Cardiac fibroblast (primary cell): ENCODE results near the gene CCDC192.

Source experiments
- DNase-seq, 2 donors: peaks; one replicate each; pipeline versions ENCODE4 v3.0.0 to v3.0.0-alpha.2; 2010; ENCODE audit warnings: low read depth in 2 of 2
- H3K4me3 ChIP-seq, 2 donors: replicated peaks in 1 of 2; 1 replicate in 1 of 2; 2 replicates in 1 of 2; pipeline ENCODE4 v1.5.1; 2011; ENCODE audit warnings: low read depth in 2 of 2, low read length in 2 of 2, mild to moderate bottlenecking in 2 of 2, moderate library complexity in 1 of 2
- CTCF ChIP-seq: IDR thresholded peaks from one replicate; pipeline ENCODE4 v1.5.1; 2011; ENCODE audit warnings: low read depth, mild to moderate bottlenecking, low read length, inconsistent platforms

Gene CCDC192

GRCh38 chr5:127684726-127685467 is 18.3 kb upstream of the CCDC192 start:
- H3K4me3 ChIP-seq = no peak overlapping the region

GRCh38 chr5:127685662-127686061 is 17.5 kb upstream of the CCDC192 start:
- no peak for TF ChIP-seq CTCF
- H3K4me3 ChIP-seq = no peak overlapping the region
- peak; percentile 34 to 42 for DNase-seq

More at GRCh38 chr5:127684726-127685467, 18.3 kb upstream of the CCDC192 start:
- TF ChIP-seq CTCF = no peak
- no peak for DNase-seq

GRCh38 chr5:127686424-127686823 is 16.8 kb upstream of the CCDC192 start:
- DNase-seq = no peak
- no peak for TF ChIP-seq CTCF
- no peak overlapping the region for H3K4me3 ChIP-seq

- no peak for TF ChIP-seq CTCF
- H3K4me3 ChIP-seq = no peak overlapping the region
- DNase-seq = no peak
These were observed 8.5 kb upstream of the CCDC192 start for GRCh38 chr5:127694518-127695171.

GRCh38 chr5:127695346-127695745 is 7.8 kb upstream of the CCDC192 start:
- DNase-seq = no peak
- H3K4me3 ChIP-seq = no peak overlapping the region
- no peak for TF ChIP-seq CTCF

GRCh38 chr5:127696683-127697082 is 6.5 kb upstream of the CCDC192 start:
- TF ChIP-seq CTCF = no peak
- H3K4me3 ChIP-seq = no peak overlapping the region
- peak; percentile 81 to 84 for DNase-seq
